ENCODE data around the gene DNAJC6.

GRCh38 chr1:65425697-65426096 lies 116.4 kb downstream of the DNAJC6 start:
- TF ChIP-seq EZH2 (IDR thresholded peaks at IDR 0.05; ENCODE audit: insufficient read depth, poor library complexity, severe bottlenecking) (no peak), EZH2phosphoT487 (IDR thresholded peaks at IDR 0.05; ENCODE audit: insufficient read depth, low read depth) (no peak)
